ENCODE measurements around the gene ZP4.

- TF ChIP-seq CREB5 (CRISPR knock-in tag; IDR thresholded peaks at IDR 0.05; ENCODE audit: low read depth) = no peak
- TF ChIP-seq PPARA (CRISPR knock-in tag; IDR thresholded peaks at IDR 0.05; ENCODE audit: borderline replicate concordance) = no peak
- TF ChIP-seq GLIS3 (CRISPR knock-in tag; IDR thresholded peaks at IDR 0.05) = no peak
- TF ChIP-seq PATZ1 (CRISPR knock-in tag; IDR thresholded peaks at IDR 0.05; ENCODE audit: borderline replicate concordance) = no peak
- TF ChIP-seq OSR1 (CRISPR knock-in tag; IDR thresholded peaks at IDR 0.05) = no peak
- no peak for TF ChIP-seq ZFP30 (CRISPR knock-in tag; IDR thresholded peaks at IDR 0.05)
These were observed 21.2 kb upstream of the ZP4 start for GRCh38 chr1:237911911-237912310.
